GM18519 (cell line): ENCODE data around the gene CPSF6.
A peak's percentile ranks its signal among the peaks of the same experiment; 100 is the strongest.
"Not testable (repeated sequence)": the region's sequence is repeated elsewhere in the genome, so short reads cannot be mapped to it uniquely, and the experiment has no call there.

Source experiments
- ATAC-seq: cut with Tn5 transposase; IDR thresholded peaks from one replicate; pipeline ENCODE4 v1.9.1; 2021; ENCODE audit warnings: mild to moderate bottlenecking, moderate library complexity; ENCODE audit not compliant: unreplicated experiment, low FRiP score

CPSF6 gene

GRCh38 chr12:69239352-69239921 lies at the start of gene CPSF6:
CPSF6 (plus strand) TSS chr12:69239569; CDS start chr12:69239647, 78 bp downstream.
- peak; percentile 79 for ATAC-seq

- no peak for ATAC-seq
Observed at GRCh38 chr12:69196302-69197288, 42.8 kb upstream of the CPSF6 start.

GRCh38 chr12:69199976-69200375 lies 39.4 kb upstream of the CPSF6 start:
- not testable (repeated sequence) for ATAC-seq

GRCh38 chr12:69204191-69204590 lies 35.2 kb upstream of the CPSF6 start:
- ATAC-seq = no peak

- ATAC-seq = no peak
Observed at GRCh38 chr12:69210661-69211060, 28.7 kb upstream of the CPSF6 start.

- no peak for ATAC-seq
Observed at GRCh38 chr12:69211160-69211559, 28.2 kb upstream of the CPSF6 start.

GRCh38 chr12:69214169-69214568 lies 25.2 kb upstream of the CPSF6 start:
- no peak for ATAC-seq

- ATAC-seq = no peak
Observed at GRCh38 chr12:69225251-69225910, 14.0 kb upstream of the CPSF6 start.

GRCh38 chr12:69231479-69231878 lies 7.9 kb upstream of the CPSF6 start:
- no peak for ATAC-seq

GRCh38 chr12:69238589-69239351 lies 599 bp upstream of the CPSF6 start:
- ATAC-seq = no peak

GRCh38 chr12:69239922-69240630 lies 707 bp downstream of the CPSF6 start:
- ATAC-seq = peak; percentile 16

- no peak for ATAC-seq
Observed at GRCh38 chr12:69240631-69240995, 1.2 kb downstream of the CPSF6 start.

- no peak for ATAC-seq
Observed at GRCh38 chr12:69241438-69242092, 2.2 kb downstream of the CPSF6 start.

GRCh38 chr12:69243099-69244084 lies 4.0 kb downstream of the CPSF6 start:
- peak; percentile 48 for ATAC-seq

GRCh38 chr12:69247268-69248018 lies 8.1 kb downstream of the CPSF6 start:
- no peak for ATAC-seq

- no peak for ATAC-seq
Observed at GRCh38 chr12:69252033-69252432, 12.7 kb downstream of the CPSF6 start.

GRCh38 chr12:69254046-69254445 lies 14.7 kb downstream of the CPSF6 start:
- peak; percentile 48 for ATAC-seq

GRCh38 chr12:69254862-69255261 lies 15.5 kb downstream of the CPSF6 start:
- ATAC-seq = no peak
